Activated T-helper 1 cell treated with anti-CD3 and anti-CD28 coated beads, Interleukin-12 subunit alpha, Interleukin-12 subunit beta, Interleukin-2, Interleukin-4 antibody, amounts not matched to agents 30 ng/mL and 10 ng/mL and 1 ng/mL, durations not matched to agents 14 hours and 24 hours and 36 hours (primary cell): ENCODE results near the gene EXOC2. TPM values are rescaled to one million over a fixed set of nuclear protein-coding genes. Genes with fewer than 3 reads are reported as not detected.
"Not testable (repeated sequence)": the region's sequence is repeated elsewhere in the genome, so short reads cannot be mapped to it uniquely, and the experiment has no call there.

Source experiments
- DNase-seq: peaks from one replicate; pipeline ENCODE4 v3.0.0; 2021; ENCODE audit warnings: low spot score
- H3K27ac Mint-ChIP-seq: one replicate; pipeline ENCODE4 v1.8.0; 2021; ENCODE audit warnings: mild to moderate bottlenecking, mixed read lengths
- H3K27me3 Mint-ChIP-seq: one replicate; pipeline ENCODE4 v1.8.0; 2022; ENCODE audit warnings: mild to moderate bottlenecking, moderate library complexity, mixed read lengths; ENCODE audit not compliant: insufficient read depth
- H3K36me3 Mint-ChIP-seq: one replicate; pipeline ENCODE4 v1.8.0; 2021; ENCODE audit warnings: low read depth, mixed read lengths
- H3K4me1 Mint-ChIP-seq: one replicate; pipeline ENCODE4 v1.8.0; 2021; ENCODE audit warnings: low read depth, mixed read lengths
- H3K4me3 Mint-ChIP-seq: one replicate; pipeline ENCODE4 v1.8.0; 2021; ENCODE audit warnings: mild to moderate bottlenecking, moderate library complexity, mixed read lengths
- H3K9me3 Mint-ChIP-seq: one replicate; pipeline ENCODE4 v1.8.0; 2021; ENCODE audit warnings: mixed read lengths
- intact Hi-C: fragments of 100-400 bp; cut with micrococcal nuclease; formaldehyde crosslinking; loops from one replicate; pipeline ENCODE4 v1.15.1; 2024
- total RNA-seq: library from RNA; stranded (reverse); gene quantifications from 2 replicates; pipeline ENCODE4 v1.2.3, GENCODE V29; 2022

The EXOC2 gene
- total RNA-seq, 1 donor from 2014 or later: 44.5 TPM

GRCh38 chr6:572596-573265 lies 120.2 kb downstream of the EXOC2 start:
- peaks cover 59% of the 10 kb centered on the region for H3K36me3 Mint-ChIP-seq

DNA sequence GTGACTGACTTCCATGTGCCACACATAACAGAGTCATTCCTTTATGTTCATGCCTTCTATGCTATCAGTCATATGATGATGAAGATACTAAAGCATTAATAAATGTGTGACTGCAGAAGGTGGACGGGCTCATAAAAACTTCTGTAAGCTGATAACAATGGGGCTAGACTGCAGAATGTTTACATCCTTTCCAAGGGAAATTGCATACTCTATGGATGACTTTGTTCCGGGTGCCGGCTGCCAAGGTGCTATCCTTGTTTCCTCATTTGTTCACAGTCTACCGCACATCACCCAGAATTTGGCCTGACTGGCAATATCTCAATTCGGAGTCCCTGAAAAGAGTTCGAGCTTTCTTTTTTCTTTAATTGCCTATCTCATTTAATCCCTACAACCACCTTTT lies 121.0 kb downstream of the EXOC2 start:
- Mint-ChIP-seq H3K9me3 (peaks cover 11% of the 10 kb centered on the region), H3K27me3 (no peaks in the 10 kb centered on the region), H3K27ac (no peak overlapping the region), H3K4me1 (peaks cover 29% of the 10 kb centered on the region), H3K4me3 (no peak overlapping the region), H3K36me3 (peaks cover 57% of the 10 kb centered on the region)
- DNase-seq: no peak
- intact Hi-C loops: no loop called here

More at GRCh38 chr6:572596-573265, 120.2 kb downstream of the EXOC2 start:
- no peak for DNase-seq
- H3K4me3 Mint-ChIP-seq: no peak overlapping the region
- H3K9me3 Mint-ChIP-seq: peaks cover 11% of the 10 kb centered on the region
- H3K4me1 Mint-ChIP-seq: peaks cover 38% of the 10 kb centered on the region
- intact Hi-C loops: no loop called here
- H3K27ac Mint-ChIP-seq: no peak overlapping the region
- H3K27me3 Mint-ChIP-seq: no peaks in the 10 kb centered on the region

DNA sequence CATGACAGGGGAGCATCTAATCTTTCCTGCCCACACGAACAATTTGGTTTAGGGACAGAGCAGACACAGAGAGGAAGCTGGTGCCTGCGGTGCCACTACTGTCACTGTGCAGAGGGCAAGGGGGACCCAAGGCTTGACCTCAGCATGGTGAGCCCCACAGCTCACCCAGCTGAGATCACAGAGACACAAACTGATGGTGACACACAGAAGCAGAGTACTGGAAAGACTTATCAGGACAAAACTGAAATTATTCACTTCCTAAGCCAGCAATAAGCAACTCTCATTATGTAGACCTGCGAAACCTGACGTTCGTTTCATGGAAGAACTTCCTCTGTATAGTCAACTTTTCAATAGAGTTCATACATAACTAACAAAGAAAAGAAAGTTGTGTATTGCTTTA lies 122.1 kb downstream of the EXOC2 start:
- Mint-ChIP-seq H3K36me3 (peaks cover 57% of the 10 kb centered on the region), H3K4me1 (peaks cover 29% of the 10 kb centered on the region), H3K27me3 (no peaks in the 10 kb centered on the region), H3K4me3 (no peak overlapping the region), H3K27ac (peak overlapping the region; percentile 26), H3K9me3 (peaks cover 6% of the 10 kb centered on the region)
- intact Hi-C loops: no loop called here
- no peak for DNase-seq

DNA sequence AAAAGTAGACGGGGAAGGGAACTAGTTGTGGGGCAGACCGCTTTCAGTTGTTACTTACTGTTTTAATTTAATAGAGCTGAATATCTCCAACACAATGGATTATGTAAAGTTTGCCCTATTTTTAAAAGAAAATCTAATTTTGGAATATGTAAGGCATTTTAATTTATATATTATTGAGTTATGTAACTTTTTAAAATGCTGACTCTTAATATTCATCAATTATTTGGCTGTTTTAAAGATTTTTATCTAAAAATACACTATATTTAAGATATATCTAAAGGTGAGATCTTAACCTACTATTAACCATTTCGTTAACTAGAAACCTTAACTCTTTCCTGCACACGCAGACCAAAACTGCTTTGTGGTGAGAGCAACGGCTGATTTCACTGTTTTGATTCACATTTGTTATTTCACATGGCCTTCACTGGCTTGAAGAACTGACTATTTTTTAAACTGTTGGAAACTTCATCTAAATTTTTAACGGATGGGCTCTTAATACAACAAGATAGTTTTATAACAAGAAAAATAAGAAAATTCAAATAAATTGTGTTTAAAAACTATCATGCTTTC lies 123.9 kb downstream of the EXOC2 start:
- Mint-ChIP-seq H3K9me3 (no peaks in the 10 kb centered on the region), H3K4me1 (peaks cover 30% of the 10 kb centered on the region), H3K27ac (peak overlapping the region; percentile 40), H3K4me3 (no peak overlapping the region), H3K27me3 (no peaks in the 10 kb centered on the region), H3K36me3 (peaks cover 43% of the 10 kb centered on the region)
- intact Hi-C loops: no loop called here
- no peak for DNase-seq

DNA sequence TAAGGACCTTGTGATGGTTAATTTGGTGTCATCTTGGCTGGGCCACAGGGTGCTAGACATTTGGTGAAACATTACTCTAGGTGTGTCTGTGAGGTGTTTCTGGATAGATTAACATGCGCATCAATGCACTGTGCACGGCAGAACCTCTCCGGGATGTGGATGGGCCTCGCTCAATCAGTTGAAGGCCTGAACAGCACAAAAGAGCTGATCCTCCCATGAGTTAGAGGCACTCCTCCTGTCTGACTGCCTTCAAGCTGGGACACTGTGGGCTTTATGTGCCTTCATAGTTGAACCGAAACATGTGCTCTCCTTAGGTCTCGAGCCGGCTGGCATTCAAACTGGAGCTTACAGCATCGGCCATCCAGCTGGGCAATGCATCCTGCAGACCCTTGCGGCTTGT lies 124.9 kb downstream of the EXOC2 start:
- Mint-ChIP-seq H3K4me1 (peaks cover 34% of the 10 kb centered on the region), H3K36me3 (peaks cover 39% of the 10 kb centered on the region)

DNA sequence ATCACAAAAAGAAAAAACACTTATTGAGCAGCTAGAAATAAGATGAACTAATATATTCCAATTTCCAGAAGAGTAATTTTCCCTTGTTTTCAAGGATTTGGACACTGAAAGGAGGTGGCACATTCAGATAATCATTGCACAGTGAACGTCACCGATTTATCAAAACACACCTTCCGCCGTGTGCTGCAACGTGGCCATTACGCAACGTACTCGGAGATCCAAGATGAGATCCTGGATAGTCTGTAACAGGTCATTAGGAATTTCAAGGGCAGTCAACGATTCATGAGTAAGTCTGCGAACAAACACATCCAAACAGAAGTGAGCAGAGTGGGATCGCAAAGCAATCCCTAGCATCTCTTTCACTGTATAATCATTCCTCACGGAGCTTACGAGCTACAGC lies 129.1 kb downstream of the EXOC2 start:
- H3K36me3 Mint-ChIP-seq: peaks cover 51% of the 10 kb centered on the region
- intact Hi-C loops: no loop called here

More for the DNA sequence above, 124.9 kb downstream of the EXOC2 start:
- Mint-ChIP-seq H3K27me3 (no peaks in the 10 kb centered on the region), H3K27ac (no peak overlapping the region), H3K9me3 (no peaks in the 10 kb centered on the region), H3K4me3 (no peak overlapping the region)
- intact Hi-C loops: no loop called here
- DNase-seq: no peak

DNA sequence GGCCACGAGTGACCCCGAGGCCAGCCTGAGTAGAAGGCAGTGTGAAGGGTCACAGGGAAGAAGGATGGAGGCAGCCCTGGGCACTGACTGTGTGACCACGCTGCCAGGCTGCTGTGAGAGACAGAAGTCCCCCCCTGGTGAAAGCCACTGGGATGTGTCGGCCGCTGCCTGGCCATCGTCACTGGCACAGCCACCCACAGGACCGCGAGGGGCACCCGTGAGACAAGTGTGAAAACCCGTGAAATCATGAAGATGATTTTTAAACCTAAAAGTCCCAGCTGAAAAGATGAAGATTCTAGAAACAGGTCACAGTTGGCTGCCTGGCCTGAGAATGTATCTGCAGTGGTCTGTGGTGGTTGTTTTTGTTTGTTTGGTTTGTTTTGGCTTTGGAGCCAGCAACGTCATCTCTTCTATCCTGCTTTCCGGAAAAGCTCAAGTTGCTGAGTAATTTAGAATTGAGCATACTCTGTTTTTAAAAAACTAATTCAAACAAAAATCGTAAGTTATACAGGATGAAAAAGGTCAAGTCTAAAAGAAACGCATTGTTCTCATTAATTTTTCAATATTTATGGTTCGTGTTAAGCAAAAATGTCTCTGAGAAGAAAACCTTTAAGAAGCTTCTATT lies 130.8 kb downstream of the EXOC2 start:
- DNase-seq: no peak

More for the DNA sequence above, 129.1 kb downstream of the EXOC2 start:
- H3K4me1 Mint-ChIP-seq: peaks cover 37% of the 10 kb centered on the region
- H3K9me3 Mint-ChIP-seq: peaks cover 8% of the 10 kb centered on the region
- DNase-seq: no peak
- no peak overlapping the region for H3K4me3 Mint-ChIP-seq
- H3K27ac Mint-ChIP-seq: no peak overlapping the region
- H3K27me3 Mint-ChIP-seq: no peaks in the 10 kb centered on the region

DNA sequence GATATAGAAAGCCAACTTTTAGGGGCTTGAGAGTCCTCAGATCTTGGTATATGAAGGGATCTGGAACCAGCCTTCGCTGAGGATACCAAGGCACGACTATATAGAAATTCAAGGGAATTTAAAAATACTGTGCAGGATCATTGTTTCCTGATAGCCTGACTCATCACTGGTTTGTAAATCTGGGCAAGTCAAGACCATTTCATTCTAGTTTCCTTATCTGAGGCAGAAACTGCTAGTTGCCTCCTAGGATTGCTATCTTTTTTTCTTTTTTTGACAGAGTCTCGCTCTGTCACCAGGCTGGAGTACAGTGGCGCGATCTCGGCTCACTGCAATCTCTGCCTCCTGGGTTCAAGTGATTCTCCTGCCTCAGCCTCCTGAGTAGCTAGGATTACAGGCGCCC lies 131.6 kb downstream of the EXOC2 start:
- peak overlapping the region; percentile 44 for H3K27ac Mint-ChIP-seq
- H3K4me1 Mint-ChIP-seq: peaks cover 51% of the 10 kb centered on the region
- peaks cover 48% of the 10 kb centered on the region for H3K36me3 Mint-ChIP-seq
- H3K4me3 Mint-ChIP-seq, DNase-seq, H3K9me3 Mint-ChIP-seq, H3K27me3 Mint-ChIP-seq, intact Hi-C loops: not testable (repeated sequence)

More for the DNA sequence above, 130.8 kb downstream of the EXOC2 start:
- Mint-ChIP-seq H3K9me3 (peaks cover 8% of the 10 kb centered on the region), H3K4me3 (no peak overlapping the region), H3K36me3 (peaks cover 50% of the 10 kb centered on the region), H3K27me3 (no peaks in the 10 kb centered on the region), H3K4me1 (peaks cover 43% of the 10 kb centered on the region), H3K27ac (peak overlapping the region; percentile 18)
- intact Hi-C loops: no loop called here

GRCh38 chr6:558959-559358 lies 134.0 kb downstream of the EXOC2 start:
- Mint-ChIP-seq H3K27ac (peak overlapping the region; percentile 75), H3K27me3 (no peaks in the 10 kb centered on the region), H3K36me3 (peaks cover 55% of the 10 kb centered on the region), H3K4me3 (peak overlapping the region; percentile 42), H3K4me1 (peaks cover 53% of the 10 kb centered on the region), H3K9me3 (peaks cover 8% of the 10 kb centered on the region)
- no peak for DNase-seq
- intact Hi-C loops: loop anchor here (1.0 to 2.0 kb wide), 8 partner anchors 11 to 266 kb away; partner anchors contain the start of genes DUSP22 and EXOC2

GRCh38 chr6:558089-558488 lies 134.8 kb downstream of the EXOC2 start:
- intact Hi-C loops: loop anchor here (1.0 to 2.0 kb wide), 6 partner anchors 10 to 265 kb away; partner anchors contain the start of genes DUSP22 and EXOC2
- Mint-ChIP-seq H3K27ac (peak overlapping the region; percentile 55), H3K4me3 (no peak overlapping the region), H3K9me3 (peaks cover 8% of the 10 kb centered on the region), H3K27me3 (no peaks in the 10 kb centered on the region), H3K36me3 (peaks cover 59% of the 10 kb centered on the region), H3K4me1 (peaks cover 50% of the 10 kb centered on the region)
- no peak for DNase-seq

DNA sequence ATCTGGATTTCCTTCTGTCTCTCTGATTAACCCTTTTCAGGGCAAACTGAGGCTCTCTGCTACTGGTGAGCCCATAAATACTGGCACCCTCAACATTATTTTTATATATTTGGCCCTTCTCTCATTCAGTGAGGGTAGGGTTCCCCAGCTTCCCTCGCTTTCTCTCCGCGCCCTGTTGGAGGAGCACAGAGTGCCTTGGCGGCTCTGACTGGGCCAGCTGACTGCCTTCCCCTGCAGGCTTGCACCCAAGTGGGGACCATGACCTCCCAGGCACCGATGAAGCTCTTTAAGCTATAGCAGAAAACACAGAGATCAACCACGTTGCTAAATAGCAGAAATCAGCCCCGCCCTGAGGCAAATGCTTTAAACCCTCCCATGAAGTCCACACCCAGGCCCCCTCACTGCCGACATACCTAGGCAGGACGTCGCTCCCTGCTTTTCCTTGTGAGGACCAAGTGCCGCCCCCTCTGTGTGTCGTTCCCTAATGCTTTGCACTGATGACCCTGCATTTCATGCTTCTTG lies 141.0 kb downstream of the EXOC2 start:
- Mint-ChIP-seq H3K4me1 (peaks cover 63% of the 10 kb centered on the region), H3K27me3 (no peaks in the 10 kb centered on the region), H3K27ac (peak overlapping the region; percentile 79), H3K36me3 (peaks cover 39% of the 10 kb centered on the region), H3K9me3 (no peaks in the 10 kb centered on the region), H3K4me3 (no peak overlapping the region)
- no peak for DNase-seq
- intact Hi-C loops: no loop called here

DNA sequence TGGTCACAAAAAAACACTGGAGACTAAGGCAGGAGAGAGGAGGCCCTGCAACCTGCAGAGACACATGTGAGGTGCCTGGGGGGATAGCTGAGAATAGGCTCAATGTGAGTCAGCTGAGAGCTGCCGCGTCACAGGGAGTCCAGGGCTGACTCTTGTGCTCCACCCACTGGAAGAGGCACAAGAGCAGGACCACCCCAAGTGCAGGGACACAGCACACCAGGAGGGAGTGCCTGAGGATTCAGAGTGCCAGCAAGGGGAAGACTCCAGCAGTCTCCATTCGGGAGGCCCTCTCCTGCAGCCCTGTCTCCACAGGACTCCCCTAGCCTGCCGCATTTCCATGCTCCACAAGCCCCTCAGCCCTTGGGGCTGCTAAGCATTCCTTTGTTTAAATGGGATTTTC lies 141.5 kb downstream of the EXOC2 start:
- intact Hi-C loops: no loop called here
- no peak overlapping the region for H3K4me3 Mint-ChIP-seq
- peaks cover 41% of the 10 kb centered on the region for H3K36me3 Mint-ChIP-seq
- H3K27ac Mint-ChIP-seq: no peak overlapping the region
- no peaks in the 10 kb centered on the region for H3K9me3 Mint-ChIP-seq
- DNase-seq: no peak
- H3K27me3 Mint-ChIP-seq: no peaks in the 10 kb centered on the region
- peaks cover 63% of the 10 kb centered on the region for H3K4me1 Mint-ChIP-seq

DNA sequence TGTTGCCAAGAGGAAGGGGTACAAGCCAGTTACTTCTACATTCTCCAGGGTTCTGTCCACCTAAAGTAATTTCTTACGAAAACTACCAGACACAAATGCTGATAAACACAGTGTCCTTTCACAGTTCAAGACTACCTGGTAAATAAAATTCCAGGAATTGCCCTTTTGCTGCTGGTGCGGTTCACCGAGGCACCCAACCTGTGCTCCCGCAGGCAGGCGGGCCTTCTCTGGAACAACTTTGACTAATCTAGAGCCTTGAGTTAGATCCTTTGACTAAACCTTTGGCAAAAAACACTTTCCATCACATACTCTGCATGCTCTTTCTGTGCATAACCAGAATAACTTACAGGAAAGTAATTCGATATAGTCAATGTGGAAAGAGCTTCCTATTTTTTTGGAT lies 143.0 kb downstream of the EXOC2 start:
- no peak for DNase-seq
- H3K4me3 Mint-ChIP-seq: no peak overlapping the region
- intact Hi-C loops: loop anchor here (2.0 kb wide), 1 partner anchor 147 kb away; no protein-coding TSS in a partner anchor
- H3K36me3 Mint-ChIP-seq: peaks cover 42% of the 10 kb centered on the region
- no peaks in the 10 kb centered on the region for H3K9me3 Mint-ChIP-seq
- peak overlapping the region; percentile 29 for H3K27ac Mint-ChIP-seq
- no peaks in the 10 kb centered on the region for H3K27me3 Mint-ChIP-seq
- peaks cover 65% of the 10 kb centered on the region for H3K4me1 Mint-ChIP-seq
